ENCODE data around the gene RTEL1.
"Not testable (repeated sequence)": the region's sequence is repeated elsewhere in the genome, so short reads cannot be mapped to it uniquely, and the experiment has no call there.

RTEL1 gene

DNA sequence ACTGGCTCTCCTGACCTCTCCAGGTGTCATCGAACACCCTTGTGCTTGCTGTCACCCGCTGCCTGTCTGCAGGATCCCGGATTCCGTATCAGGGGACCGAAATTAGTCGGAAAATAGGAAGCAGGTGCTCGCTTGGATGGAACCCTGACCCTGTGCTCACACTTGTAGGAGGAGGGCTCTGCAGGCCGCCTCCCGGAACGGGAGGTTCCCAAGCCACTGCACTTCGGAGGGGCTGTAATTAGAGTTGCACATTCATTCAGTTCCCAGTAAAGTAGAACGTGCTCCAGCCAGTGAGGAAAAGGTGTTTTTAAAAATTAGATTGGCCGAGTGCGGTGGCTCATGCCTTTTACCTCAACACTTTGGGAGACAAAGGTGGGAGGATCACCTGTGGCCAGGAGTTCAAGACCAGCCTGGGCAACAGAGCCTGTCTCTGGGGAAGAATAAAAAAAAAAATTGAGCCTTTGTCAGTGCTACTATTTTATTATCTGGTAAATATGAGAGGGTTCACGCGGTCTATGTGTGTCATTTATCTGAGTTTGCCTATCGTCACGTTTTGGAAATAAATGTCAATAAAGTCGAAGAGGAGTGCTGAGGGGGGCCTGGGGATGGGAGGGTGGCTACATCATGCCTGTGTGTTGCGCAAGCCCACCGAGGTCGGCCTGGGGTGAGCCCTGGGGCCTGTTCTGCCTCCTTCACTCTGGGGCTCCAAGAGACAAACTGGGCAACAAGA is 29.7 kb upstream of the RTEL1 start:
- in situ Hi-C loops (cut with HindIII; ENCODE audit: low sequenced_read_pairs): no loop called here
- H3K4me3 ChIP-seq (ENCODE audit: low read depth, low read length): peak overlapping the region; percentile 89
- TF ChIP-seq, protein P1, sequence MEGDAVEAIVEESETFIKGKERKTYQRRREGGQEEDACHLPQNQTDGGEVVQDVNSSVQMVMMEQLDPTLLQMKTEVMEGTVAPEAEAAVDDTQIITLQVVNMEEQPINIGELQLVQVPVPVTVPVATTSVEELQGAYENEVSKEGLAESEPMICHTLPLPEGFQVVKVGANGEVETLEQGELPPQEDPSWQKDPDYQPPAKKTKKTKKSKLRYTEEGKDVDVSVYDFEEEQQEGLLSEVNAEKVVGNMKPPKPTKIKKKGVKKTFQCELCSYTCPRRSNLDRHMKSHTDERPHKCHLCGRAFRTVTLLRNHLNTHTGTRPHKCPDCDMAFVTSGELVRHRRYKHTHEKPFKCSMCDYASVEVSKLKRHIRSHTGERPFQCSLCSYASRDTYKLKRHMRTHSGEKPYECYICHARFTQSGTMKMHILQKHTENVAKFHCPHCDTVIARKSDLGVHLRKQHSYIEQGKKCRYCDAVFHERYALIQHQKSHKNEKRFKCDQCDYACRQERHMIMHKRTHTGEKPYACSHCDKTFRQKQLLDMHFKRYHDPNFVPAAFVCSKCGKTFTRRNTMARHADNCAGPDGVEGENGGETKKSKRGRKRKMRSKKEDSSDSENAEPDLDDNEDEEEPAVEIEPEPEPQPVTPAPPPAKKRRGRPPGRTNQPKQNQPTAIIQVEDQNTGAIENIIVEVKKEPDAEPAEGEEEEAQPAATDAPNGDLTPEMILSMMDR (IDR thresholded peaks at IDR 0.05; ENCODE audit: low read depth, low read length): no peak
- peak; percentile 69 for DNase-seq (ENCODE audit: low read depth, low spot score)

DNA sequence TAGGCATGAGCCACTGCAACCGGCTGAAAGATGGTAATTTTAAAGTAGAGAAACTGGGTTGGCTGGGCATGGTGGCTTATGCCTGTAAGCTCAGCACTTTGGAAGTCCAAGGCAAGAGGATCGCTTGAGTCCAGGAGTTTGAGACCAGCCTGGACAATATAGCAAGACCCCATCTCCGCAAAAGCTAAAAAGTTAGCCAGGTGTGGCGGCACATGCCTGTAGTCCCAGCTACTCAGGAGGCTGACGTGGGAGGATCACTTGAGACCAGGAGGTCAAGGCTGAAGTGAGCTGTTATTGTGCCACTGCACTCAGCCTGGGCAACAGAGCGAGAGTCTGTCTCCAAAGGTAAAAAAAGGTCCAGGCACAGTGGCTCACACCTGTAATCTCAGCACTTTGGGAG is 27.2 kb upstream of the RTEL1 start:
- in situ Hi-C loops (cut with HindIII; ENCODE audit: low sequenced_read_pairs); H3K4me3 ChIP-seq (ENCODE audit: low read depth, low read length); DNase-seq (ENCODE audit: low read depth, low spot score): not testable (repeated sequence)

DNA sequence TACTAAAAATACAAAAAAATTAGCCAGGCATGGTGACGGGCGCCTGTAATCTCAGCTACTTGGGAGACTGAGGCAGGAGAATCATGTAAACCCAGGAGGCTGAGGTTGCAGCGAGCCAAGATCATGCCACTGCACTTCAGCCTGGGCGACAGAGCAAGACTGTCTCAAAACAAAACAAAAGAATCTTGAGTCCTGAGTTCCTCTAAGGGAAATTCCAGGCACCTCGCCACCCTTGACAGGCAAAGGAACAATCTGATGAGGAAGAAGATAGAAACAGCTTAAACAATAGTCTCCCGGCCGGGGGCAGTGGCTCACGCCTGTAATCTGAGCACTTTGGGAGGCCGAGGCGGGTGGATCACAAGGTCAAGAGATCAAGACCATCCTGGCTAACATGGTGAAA is 26.7 kb upstream of the RTEL1 start:
- H3K4me3 ChIP-seq (ENCODE audit: low read depth, low read length); in situ Hi-C loops (cut with HindIII; ENCODE audit: low sequenced_read_pairs); DNase-seq (ENCODE audit: low read depth, low spot score): not testable (repeated sequence)

GRCh38 chr20:63633732-63634131 is 24.4 kb upstream of the RTEL1 start:
- TF ChIP-seq, protein P1 (IDR thresholded peaks at IDR 0.05; ENCODE audit: low read depth, low read length): no peak
- DNase-seq (ENCODE audit: low read depth, low spot score): no peak
- no peak overlapping the region for H3K4me3 ChIP-seq (ENCODE audit: low read depth, low read length)
- in situ Hi-C loops (cut with HindIII; ENCODE audit: low sequenced_read_pairs): no loop called here

- in situ Hi-C loops (cut with HindIII; ENCODE audit: low sequenced_read_pairs): no loop called here
- DNase-seq (ENCODE audit: low read depth, low spot score): no peak
- TF ChIP-seq, protein P1 (IDR thresholded peaks at IDR 0.05; ENCODE audit: low read depth, low read length): no peak
- no peak overlapping the region for H3K4me3 ChIP-seq (ENCODE audit: low read depth, low read length)
Observed at GRCh38 chr20:63635431-63636141, 22.5 kb upstream of the RTEL1 start.

GRCh38 chr20:63636752-63637628 is 21.1 kb upstream of the RTEL1 start:
- DNase-seq (ENCODE audit: low read depth, low spot score): no peak
- TF ChIP-seq, protein P1 (IDR thresholded peaks at IDR 0.05; ENCODE audit: low read depth, low read length): no peak
- in situ Hi-C loops (cut with HindIII; ENCODE audit: low sequenced_read_pairs): no loop called here
- no peak overlapping the region for H3K4me3 ChIP-seq (ENCODE audit: low read depth, low read length)

- TF ChIP-seq, protein P1 (IDR thresholded peaks at IDR 0.05; ENCODE audit: low read depth, low read length): no peak
- in situ Hi-C loops (cut with HindIII; ENCODE audit: low sequenced_read_pairs): no loop called here
- DNase-seq (ENCODE audit: low read depth, low spot score): no peak
- no peak overlapping the region for H3K4me3 ChIP-seq (ENCODE audit: low read depth, low read length)
Observed at GRCh38 chr20:63639093-63639975, 18.8 kb upstream of the RTEL1 start.
